Lower lobe of right lung (tissue), 2 donors: ENCODE measurements around the gene TARS2. TPM values are rescaled to one million over a fixed set of nuclear protein-coding genes. Genes with fewer than 3 reads are reported as not detected.

Source experiments
- ATAC-seq, 2 donors: fragments of 200-7000 bp; cut with Tn5 transposase; one replicate each; pipeline ENCODE4 v1.9.1; 2020 to 2022; ENCODE audit warnings: mild to moderate bottlenecking in 2 of 2, moderate library complexity in 2 of 2
- DNase-seq: peaks from one replicate; pipeline ENCODE4 v3.0.0-alpha.2; 2020
- H3K27ac ChIP-seq: fragments of 200-600 bp; one replicate; pipeline ENCODE4 v1.8.0; 2022
- H3K27me3 ChIP-seq: fragments of 200-600 bp; one replicate; pipeline ENCODE4 v1.8.0; 2022; ENCODE audit warnings: low read depth
- H3K36me3 ChIP-seq: fragments of 200-600 bp; one replicate; pipeline ENCODE4 v1.8.0; 2022; ENCODE audit warnings: mild to moderate bottlenecking
- H3K4me1 ChIP-seq: fragments of 200-600 bp; one replicate; pipeline ENCODE4 v1.8.0; 2022
- H3K4me3 ChIP-seq: fragments of 200-600 bp; one replicate; pipeline ENCODE4 v1.8.0; 2022; ENCODE audit warnings: mild to moderate bottlenecking
- H3K9me3 ChIP-seq: fragments of 200-600 bp; one replicate; pipeline ENCODE4 v1.8.0; 2022
- intact Hi-C: fragments of 100-400 bp; cut with DNase I; formaldehyde crosslinking; loops from one replicate; pipeline ENCODE4 v1.11.0; 2022
- total RNA-seq: library from RNA; stranded (reverse); fragmentation: NEBNext Ultra II Directional; extraction: Animal tissue kit (Norgen Biotek cat#: 25700); gene quantifications from one replicate; pipeline ENCODE4 v1.2.1, GENCODE V29; 2021
- TF ChIP-seq, protein P1 (sequence below): fragments of 200-600 bp; IDR thresholded peaks from one replicate; pipeline ENCODE4 v1.8.0; 2022; ENCODE audit warnings: antibody characterized with exemption, mild to moderate bottlenecking
- donor health status: DM: no; HTN: yes; CAD: no; lungs with severe emphysema.

The TARS2 gene
- total RNA-seq, 1 donor from 2014 or later = 23.7 TPM

DNA sequence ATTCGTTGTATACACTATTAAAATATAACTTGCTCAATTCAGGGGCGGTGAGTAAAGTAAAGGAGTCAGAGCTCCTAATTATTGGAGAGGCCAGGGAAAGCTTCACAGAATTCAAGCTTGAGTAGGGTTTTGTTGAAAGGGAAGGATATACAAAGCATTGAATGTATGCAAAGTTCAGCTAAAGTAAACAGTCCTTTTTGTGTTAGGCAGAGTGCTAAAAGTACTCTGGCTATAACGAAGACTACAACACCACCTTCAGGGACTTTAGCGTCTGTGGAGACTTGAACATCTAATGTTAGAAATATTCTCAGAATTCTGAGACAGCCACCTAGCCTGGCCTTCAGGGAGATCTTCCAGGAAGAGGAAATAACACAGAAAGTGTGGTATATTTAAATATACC lies 29.4 kb downstream of the TARS2 start:
- Histone ChIP-seq H3K4me1 (peaks cover 10% of the 10 kb centered on the region), H3K36me3 (no peaks in the 10 kb centered on the region), H3K4me3 (peak overlapping the region; percentile 76), H3K27me3 (no peaks in the 10 kb centered on the region), H3K27ac (no peak overlapping the region), H3K9me3 (no peaks in the 10 kb centered on the region)
- ATAC-seq (no peak), DNase-seq (no peak)
- intact Hi-C loops = no loop called here
- TF ChIP-seq, protein P1, sequence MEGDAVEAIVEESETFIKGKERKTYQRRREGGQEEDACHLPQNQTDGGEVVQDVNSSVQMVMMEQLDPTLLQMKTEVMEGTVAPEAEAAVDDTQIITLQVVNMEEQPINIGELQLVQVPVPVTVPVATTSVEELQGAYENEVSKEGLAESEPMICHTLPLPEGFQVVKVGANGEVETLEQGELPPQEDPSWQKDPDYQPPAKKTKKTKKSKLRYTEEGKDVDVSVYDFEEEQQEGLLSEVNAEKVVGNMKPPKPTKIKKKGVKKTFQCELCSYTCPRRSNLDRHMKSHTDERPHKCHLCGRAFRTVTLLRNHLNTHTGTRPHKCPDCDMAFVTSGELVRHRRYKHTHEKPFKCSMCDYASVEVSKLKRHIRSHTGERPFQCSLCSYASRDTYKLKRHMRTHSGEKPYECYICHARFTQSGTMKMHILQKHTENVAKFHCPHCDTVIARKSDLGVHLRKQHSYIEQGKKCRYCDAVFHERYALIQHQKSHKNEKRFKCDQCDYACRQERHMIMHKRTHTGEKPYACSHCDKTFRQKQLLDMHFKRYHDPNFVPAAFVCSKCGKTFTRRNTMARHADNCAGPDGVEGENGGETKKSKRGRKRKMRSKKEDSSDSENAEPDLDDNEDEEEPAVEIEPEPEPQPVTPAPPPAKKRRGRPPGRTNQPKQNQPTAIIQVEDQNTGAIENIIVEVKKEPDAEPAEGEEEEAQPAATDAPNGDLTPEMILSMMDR = no peak

- intact Hi-C loops = no loop called here
- ATAC-seq = no peak
- TF ChIP-seq, protein P1 = no peak
These were observed 34.2 kb downstream of the TARS2 start for GRCh38 chr1:150521196-150521968.

GRCh38 chr1:150525348-150525747 lies 38.1 kb downstream of the TARS2 start:
- Histone ChIP-seq H3K9me3 (no peaks in the 10 kb centered on the region), H3K4me1 (no peaks in the 10 kb centered on the region), H3K36me3 (no peaks in the 10 kb centered on the region), H3K27ac (no peak overlapping the region), H3K27me3 (no peaks in the 10 kb centered on the region), H3K4me3 (no peak overlapping the region)
- intact Hi-C loops = no loop called here
- TF ChIP-seq, protein P1 = no peak
- DNase-seq (no peak), ATAC-seq (no peak)

More at GRCh38 chr1:150521196-150521968, 34.2 kb downstream of the TARS2 start:
- H3K4me1 ChIP-seq = peaks cover 2% of the 10 kb centered on the region
- H3K27me3 ChIP-seq = no peaks in the 10 kb centered on the region
- H3K36me3 ChIP-seq = no peaks in the 10 kb centered on the region
- no peak for DNase-seq
- no peaks in the 10 kb centered on the region for H3K9me3 ChIP-seq
- H3K27ac ChIP-seq = no peak overlapping the region
- H3K4me3 ChIP-seq = no peak overlapping the region

- Histone ChIP-seq H3K4me3 (no peak overlapping the region), H3K27ac (no peak overlapping the region), H3K9me3 (no peaks in the 10 kb centered on the region), H3K4me1 (peaks cover 6% of the 10 kb centered on the region), H3K27me3 (no peaks in the 10 kb centered on the region), H3K36me3 (no peaks in the 10 kb centered on the region)
- TF ChIP-seq, protein P1 = no peak
- intact Hi-C loops = no loop called here
- ATAC-seq (no peak), DNase-seq (no peak)
These were observed 41.0 kb downstream of the TARS2 start for GRCh38 chr1:150528196-150528595.

GRCh38 chr1:150529017-150529416 lies 41.8 kb downstream of the TARS2 start:
- no peak overlapping the region for H3K4me3 ChIP-seq
- ATAC-seq (no peak), DNase-seq (no peak)
- intact Hi-C loops = no loop called here
- peaks cover 6% of the 10 kb centered on the region for H3K4me1 ChIP-seq
- TF ChIP-seq, protein P1 = no peak
- H3K27ac ChIP-seq = no peak overlapping the region
- H3K27me3 ChIP-seq = no peaks in the 10 kb centered on the region
- no peaks in the 10 kb centered on the region for H3K9me3 ChIP-seq
- H3K36me3 ChIP-seq = no peaks in the 10 kb centered on the region
